IPS-20b (cell line): ENCODE results near the gene HMGN4.

Source experiments
- H3K27ac ChIP-seq: one replicate; pipeline ENCODE4 v1.5.1; 2013; ENCODE audit warnings: low read length
- H3K27me3 ChIP-seq: 2 replicates; pipeline ENCODE4 v1.6.1; 2013; ENCODE audit warnings: mild to moderate bottlenecking, low read length, inconsistent platforms; ENCODE audit not compliant: insufficient read depth
- H3K36me3 ChIP-seq: 2 replicates; pipeline ENCODE4 v1.6.1; 2013; ENCODE audit warnings: low read depth, mild to moderate bottlenecking, inconsistent platforms, low read length, moderate library complexity; ENCODE audit not compliant: insufficient read depth
- H3K4me1 ChIP-seq: 2 replicates; pipeline ENCODE4 v1.6.1; 2013; ENCODE audit warnings: mild to moderate bottlenecking, control low read depth, inconsistent platforms, low read length, moderate library complexity; ENCODE audit not compliant: insufficient read depth
- H3K4me3 ChIP-seq: 2 replicates; pipeline ENCODE4 v1.5.1; 2013; ENCODE audit warnings: mild to moderate bottlenecking, low read length, inconsistent platforms
- H3K9ac ChIP-seq: 2 replicates; pipeline ENCODE4 v1.6.1; 2013; ENCODE audit warnings: low read depth, mild to moderate bottlenecking, inconsistent platforms, low read length, moderate library complexity
- H3K9me3 ChIP-seq: 2 replicates; pipeline ENCODE4 v1.6.1; 2013; ENCODE audit warnings: mild to moderate bottlenecking, low read depth, low read length, inconsistent platforms; ENCODE audit not compliant: insufficient read depth

The HMGN4 gene

GRCh38 chr6:26554447-26554696 is 16.2 kb downstream of the HMGN4 start:
- 0 out of 2 replicates have a peak, but pooled peaks cover 3% of the 10 kb centered on the region for H3K4me1 ChIP-seq
- H3K27ac ChIP-seq = no peak overlapping the region
- H3K27me3 ChIP-seq = no peaks in the 10 kb centered on the region
- H3K9me3 ChIP-seq = no peaks in the 10 kb centered on the region
- peak overlapping the region; percentile 56; the same call in 1 of the 2 replicates for H3K9ac ChIP-seq
- no peaks in the 10 kb centered on the region for H3K36me3 ChIP-seq
- H3K4me3 ChIP-seq = peak overlapping the region; percentile 91

DNA sequence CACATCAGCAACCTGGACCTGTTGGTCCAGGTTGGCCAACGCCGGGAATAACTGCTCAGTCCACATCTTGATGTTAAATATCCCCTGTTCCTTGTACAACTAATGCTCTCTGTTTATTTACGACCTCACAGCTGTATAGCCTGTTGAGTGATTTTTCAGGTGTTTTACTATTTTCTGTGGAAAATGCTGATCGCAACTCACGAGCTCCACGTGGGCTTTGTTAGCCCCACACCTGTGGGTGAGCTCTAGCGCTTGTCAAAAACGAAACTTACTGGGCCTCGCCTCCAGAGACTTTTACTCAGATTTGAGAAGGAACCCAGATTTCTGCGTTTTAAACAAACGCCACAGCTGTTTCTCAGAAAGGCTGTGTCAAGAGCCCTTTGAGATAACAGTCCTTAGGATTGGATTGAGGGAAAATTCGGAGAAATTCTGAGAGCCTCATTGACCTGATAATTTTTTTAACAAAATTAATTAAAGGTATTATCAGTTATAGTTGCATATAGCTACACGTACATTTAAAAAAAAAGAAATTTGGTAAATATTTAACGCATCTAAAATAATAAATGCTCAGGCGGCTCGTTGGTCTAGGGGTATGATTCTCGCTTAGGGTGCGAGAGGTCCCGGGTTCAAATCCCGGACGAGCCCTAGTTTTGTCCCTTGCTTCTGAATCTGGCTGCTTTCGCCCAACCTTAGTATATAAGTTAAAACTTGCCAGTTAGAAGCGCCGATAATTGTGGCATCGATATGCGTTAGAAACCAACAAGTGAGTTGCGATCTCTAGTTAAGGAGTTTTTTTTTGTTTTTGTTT is 16.7 kb downstream of the HMGN4 start:
- peak overlapping the region; percentile 91 for H3K4me3 ChIP-seq
- no peaks in the 10 kb centered on the region for H3K9me3 ChIP-seq
- H3K4me1 ChIP-seq = 0 out of 2 replicates have a peak, but pooled peaks cover 3% of the 10 kb centered on the region
- H3K9ac ChIP-seq = peak overlapping the region; percentile 56; the same call in 1 of the 2 replicates
- no peaks in the 10 kb centered on the region for H3K27me3 ChIP-seq
- no peak overlapping the region for H3K27ac ChIP-seq
- H3K36me3 ChIP-seq = no peaks in the 10 kb centered on the region

- peak overlapping the region; percentile 54; the same call in 1 of the 2 replicates for H3K9ac ChIP-seq
- no peaks in the 10 kb centered on the region for H3K27me3 ChIP-seq
- no peaks in the 10 kb centered on the region for H3K36me3 ChIP-seq
- no peak overlapping the region for H3K27ac ChIP-seq
- peak overlapping the region; percentile 91 for H3K4me3 ChIP-seq
- 0 out of 2 replicates have a peak, but pooled peaks cover 3% of the 10 kb centered on the region for H3K4me1 ChIP-seq
- no peaks in the 10 kb centered on the region for H3K9me3 ChIP-seq
Measured at GRCh38 chr6:26555505-26556262, 17.5 kb downstream of the HMGN4 start.

DNA sequence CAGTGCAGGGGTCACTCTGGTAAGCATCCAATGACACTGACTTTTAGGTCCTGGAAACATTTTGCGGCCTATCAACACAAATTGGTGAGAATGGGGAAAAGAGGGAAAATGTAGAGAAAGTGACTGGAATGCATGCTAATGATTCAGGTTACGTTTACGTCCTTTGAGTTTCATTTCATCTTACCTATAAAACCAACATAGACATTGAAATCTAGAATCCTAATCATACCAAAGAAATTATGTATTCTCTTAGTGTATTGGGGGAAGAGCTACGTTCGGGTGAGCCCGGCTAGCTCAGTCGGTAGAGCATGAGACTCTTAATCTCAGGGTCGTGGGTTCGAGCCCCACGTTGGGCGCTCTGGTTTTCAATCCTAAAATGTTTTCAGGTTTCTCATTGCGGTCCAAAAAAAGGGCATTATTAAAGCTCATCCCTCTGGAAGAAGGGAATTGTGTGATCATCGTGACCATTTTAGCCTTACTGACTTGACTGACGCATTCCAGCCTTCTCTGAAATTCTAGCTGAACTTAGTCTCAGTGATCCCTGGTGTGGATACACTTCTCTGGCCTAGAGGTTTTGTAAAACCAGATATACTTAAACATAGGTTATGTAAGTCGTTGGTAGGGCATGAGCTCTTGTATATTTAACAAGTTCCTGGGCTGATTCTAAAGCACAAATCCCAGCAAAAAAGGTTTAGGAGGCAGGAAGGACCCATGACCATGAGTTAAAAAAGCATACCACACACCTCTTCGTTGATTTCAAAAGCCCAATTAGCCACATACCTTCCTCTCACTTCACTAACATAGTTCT is 18.3 kb downstream of the HMGN4 start:
- H3K4me3 ChIP-seq = peak overlapping the region; percentile 91
- no peak overlapping the region for H3K27ac ChIP-seq
- H3K4me1 ChIP-seq = 0 out of 2 replicates have a peak, but pooled peaks cover 3% of the 10 kb centered on the region
- H3K27me3 ChIP-seq = no peaks in the 10 kb centered on the region
- no peaks in the 10 kb centered on the region for H3K36me3 ChIP-seq
- no peak overlapping the region; the same call in 1 of the 2 replicates for H3K9ac ChIP-seq
- H3K9me3 ChIP-seq = no peaks in the 10 kb centered on the region

- Histone ChIP-seq H3K9ac (no peak overlapping the region), H3K36me3 (no peaks in the 10 kb centered on the region), H3K27me3 (no peaks in the 10 kb centered on the region), H3K9me3 (no peaks in the 10 kb centered on the region), H3K4me3 (no peak overlapping the region), H3K27ac (no peak overlapping the region), H3K4me1 (no peaks in the 10 kb centered on the region)
Measured at GRCh38 chr6:26561533-26562466, 23.6 kb downstream of the HMGN4 start.

GRCh38 chr6:26563488-26563887 is 25.3 kb downstream of the HMGN4 start:
- H3K9ac ChIP-seq = no peak overlapping the region
- H3K9me3 ChIP-seq = no peaks in the 10 kb centered on the region
- H3K4me3 ChIP-seq = no peak overlapping the region
- no peaks in the 10 kb centered on the region for H3K4me1 ChIP-seq
- H3K27me3 ChIP-seq = no peaks in the 10 kb centered on the region
- H3K36me3 ChIP-seq = no peaks in the 10 kb centered on the region
- H3K27ac ChIP-seq = no peak overlapping the region

DNA sequence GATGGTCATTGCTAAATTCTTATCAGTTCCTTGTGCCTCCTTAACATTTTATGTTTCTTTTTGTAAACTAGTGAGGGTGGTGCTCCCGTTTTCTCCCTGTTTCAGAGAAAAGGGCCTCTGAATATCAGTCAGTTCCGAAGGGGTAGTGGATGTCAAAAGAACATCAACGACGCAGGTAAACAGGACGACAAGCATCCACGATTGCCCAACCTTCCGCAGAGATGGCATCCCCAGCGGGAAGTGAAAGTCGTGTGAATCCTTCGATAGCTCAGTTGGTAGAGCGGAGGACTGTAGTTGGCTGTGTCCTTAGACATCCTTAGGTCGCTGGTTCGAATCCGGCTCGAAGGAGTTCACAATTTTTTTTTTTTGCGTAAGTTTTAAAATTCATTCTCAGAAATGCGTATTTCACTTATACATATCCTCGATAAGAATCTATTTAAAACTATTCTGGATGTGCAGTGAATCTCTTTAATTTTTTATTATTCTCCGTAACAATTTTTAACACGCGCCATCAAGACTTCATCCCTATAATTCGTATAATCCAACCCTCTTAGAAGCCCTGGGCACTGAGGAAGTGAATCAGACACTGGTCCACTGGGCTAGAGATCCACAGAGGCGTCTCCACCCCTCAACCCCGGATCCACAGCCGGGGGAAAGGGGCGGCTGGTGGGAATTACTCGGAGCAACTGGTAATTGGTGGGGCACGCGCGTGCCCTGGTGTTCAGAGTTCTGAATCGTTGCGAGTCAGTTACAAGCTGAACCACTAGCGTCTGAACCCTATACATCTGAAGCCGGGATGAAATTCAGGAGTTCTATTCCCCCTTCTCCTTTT is 30.7 kb downstream of the HMGN4 start:
- H3K9me3 ChIP-seq = no peaks in the 10 kb centered on the region
- H3K27me3 ChIP-seq = no peaks in the 10 kb centered on the region
- no peaks in the 10 kb centered on the region for H3K36me3 ChIP-seq
- peak overlapping the region; percentile 70; the same call in 1 of the 2 replicates for H3K9ac ChIP-seq
- H3K27ac ChIP-seq = no peak overlapping the region
- H3K4me3 ChIP-seq = peak overlapping the region; percentile 78
- no peaks in the 10 kb centered on the region for H3K4me1 ChIP-seq

- Histone ChIP-seq H3K4me1 (no peaks in the 10 kb centered on the region), H3K9ac (no peak overlapping the region; the same call in 1 of the 2 replicates), H3K4me3 (peak overlapping the region; percentile 78), H3K27me3 (no peaks in the 10 kb centered on the region), H3K27ac (no peak overlapping the region), H3K9me3 (no peaks in the 10 kb centered on the region), H3K36me3 (no peaks in the 10 kb centered on the region)
Measured at GRCh38 chr6:26569433-26569764, 31.2 kb downstream of the HMGN4 start.

DNA sequence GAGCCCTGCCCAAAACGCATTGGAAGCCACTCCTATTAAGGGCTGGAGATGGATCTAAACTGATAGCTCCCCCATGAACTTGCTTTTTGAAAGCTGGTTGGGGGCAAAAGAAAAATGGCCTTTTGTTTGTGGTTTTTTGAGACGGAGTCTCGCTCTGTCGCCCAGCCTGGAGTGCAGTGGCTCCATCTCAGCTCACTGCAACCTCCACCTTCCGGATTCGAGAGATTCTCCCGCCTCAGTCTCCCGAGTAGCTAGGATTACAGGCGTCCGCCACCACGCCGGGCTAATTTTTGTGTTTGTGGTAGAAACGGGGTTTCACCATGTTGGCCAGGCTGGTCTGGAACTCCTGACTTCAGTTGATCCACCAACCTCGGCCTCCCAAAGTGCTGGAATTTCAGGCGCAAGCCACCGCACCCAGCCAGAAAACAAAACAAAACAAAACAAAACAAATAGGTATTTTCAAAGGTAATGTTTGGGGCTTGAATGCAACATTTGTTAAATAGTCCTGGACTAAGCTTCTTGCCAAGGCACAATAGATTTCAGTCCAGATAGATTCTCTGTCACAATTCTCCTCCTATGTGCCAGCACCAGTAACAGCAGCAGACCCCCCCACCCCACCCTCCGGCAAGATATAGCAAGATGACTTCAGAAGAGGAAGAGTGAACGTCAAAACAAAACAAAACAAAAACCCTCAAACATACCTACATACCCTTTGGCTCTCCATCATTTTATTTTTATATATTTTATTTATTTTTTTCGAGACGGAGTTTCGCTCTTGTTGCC is 32.1 kb downstream of the HMGN4 start:
- no peak overlapping the region for H3K9ac ChIP-seq
- H3K27ac ChIP-seq = no peak overlapping the region
- no peaks in the 10 kb centered on the region for H3K36me3 ChIP-seq
- H3K27me3 ChIP-seq = no peaks in the 10 kb centered on the region
- H3K4me1 ChIP-seq = no peaks in the 10 kb centered on the region
- H3K4me3 ChIP-seq = no peak overlapping the region
- no peaks in the 10 kb centered on the region for H3K9me3 ChIP-seq
